Fibroblast of lung (primary cell): ENCODE data around the gene LMOD3. TPM values are rescaled to one million over a fixed set of nuclear protein-coding genes. Genes with fewer than 3 reads are reported as not detected.
A peak's percentile ranks its signal among the peaks of the same experiment; 100 is the strongest.

Source experiments
- DNase-seq, 2 donors: peaks; one replicate each; pipeline versions ENCODE4 v3.0.0 to v3.0.0-alpha.2; 2010; ENCODE audit warnings: low read depth in 2 of 2
- H2AFZ ChIP-seq: 2 replicates; pipeline ENCODE4 v1.5.1; 2012; ENCODE audit warnings: low read length, control low read depth, inconsistent platforms
- H3K27ac ChIP-seq: 2 replicates; pipeline ENCODE4 v1.5.1; 2011; ENCODE audit warnings: low read length, control low read depth; ENCODE audit not compliant: insufficient read depth
- H3K27me3 ChIP-seq: 2 replicates; pipeline ENCODE4 v1.5.1; 2011; ENCODE audit warnings: mild to moderate bottlenecking, low read length; ENCODE audit not compliant: control insufficient read depth, insufficient read depth
- H3K36me3 ChIP-seq: 2 replicates; pipeline ENCODE4 v1.5.1; 2011; ENCODE audit warnings: low read length; ENCODE audit not compliant: control insufficient read depth, insufficient read depth
- H3K4me1 ChIP-seq: 2 replicates; pipeline ENCODE4 v1.5.1; 2011; ENCODE audit warnings: low read length; ENCODE audit not compliant: control insufficient read depth, insufficient read depth; ENCODE audit errors: extremely low read depth
- H3K4me2 ChIP-seq: 2 replicates; pipeline ENCODE4 v1.5.1; 2011; ENCODE audit warnings: low read length, control low read depth; ENCODE audit not compliant: insufficient read depth; ENCODE audit errors: extremely low read depth
- H3K4me3 ChIP-seq, 4 experiments: fragments of 200-600 bp in 1 of 4; sonication (generic) in 1 of 4; replicated peaks in 1 of 4; 2 replicates each; pipeline ENCODE4 v1.5.1; 2011 to 2016; ENCODE audit warnings: low read length in 4 of 4, low read depth in 3 of 4, mild to moderate bottlenecking in 3 of 4, control low read depth in 2 of 4, inconsistent platforms in 1 of 4, mixed read lengths in 1 of 4; ENCODE audit not compliant: insufficient read depth in 1 of 4; ENCODE audit errors: control extremely low read depth in 1 of 4
- H3K79me2 ChIP-seq: 2 replicates; pipeline ENCODE4 v1.5.1; 2012; ENCODE audit warnings: mild to moderate bottlenecking, low read length, inconsistent platforms; ENCODE audit not compliant: control insufficient read depth, insufficient read depth
- H3K9ac ChIP-seq: 2 replicates; pipeline ENCODE4 v1.5.1; 2011; ENCODE audit warnings: mild to moderate bottlenecking, low read length, control low read depth; ENCODE audit not compliant: insufficient read depth
- H3K9me3 ChIP-seq: 2 replicates; pipeline ENCODE4 v1.5.1; 2012; ENCODE audit warnings: low read depth, low read length; ENCODE audit not compliant: control insufficient read depth, insufficient read depth
- H4K20me1 ChIP-seq: 2 replicates; pipeline ENCODE4 v1.5.1; 2011; ENCODE audit warnings: low read length; ENCODE audit not compliant: control insufficient read depth, insufficient read depth; ENCODE audit errors: extremely low read depth
- EZH2 ChIP-seq: IDR thresholded peaks from 2 replicates; pipeline ENCODE4 v1.5.1; 2012; ENCODE audit warnings: low read length, control low read depth, mild to moderate bottlenecking; ENCODE audit errors: missing control alignments
- polyA plus RNA-seq, 2 donors: library from polyadenylated mRNA; depleted of rRNA in 1 of 2; stranded (reverse) in 1 of 2; unstranded in 1 of 2; fragments of >200 nt; gene quantifications; 2 replicates each; pipeline ENCODE4 v1.2.1, GENCODE V29; 2011 to 2012; ENCODE audit warnings: missing spikeins in 1 of 2
- total RNA-seq: library from RNA; depleted of rRNA; stranded (reverse); fragments of >200 nt; gene quantifications from 2 replicates; pipeline ENCODE4 v1.2.1, GENCODE V29; 2014
- TF ChIP-seq, protein P1 (sequence below), 2 donors: IDR thresholded peaks in 1 of 2; conservative IDR thresholded peaks in 1 of 2; 1 replicate in 1 of 2; 2 replicates in 1 of 2; pipeline ENCODE4 v1.5.1; 2011 to 2012; ENCODE audit warnings: low read length in 2 of 2, control low read depth in 1 of 2, inconsistent platforms in 1 of 2, low read depth in 1 of 2, mild to moderate bottlenecking in 1 of 2

LMOD3 gene
- total and polyA plus RNA-seq, 2 donors (not counting 1 experiment from before 2014, with no cell fraction given): 0.20 to 4.0 TPM

DNA sequence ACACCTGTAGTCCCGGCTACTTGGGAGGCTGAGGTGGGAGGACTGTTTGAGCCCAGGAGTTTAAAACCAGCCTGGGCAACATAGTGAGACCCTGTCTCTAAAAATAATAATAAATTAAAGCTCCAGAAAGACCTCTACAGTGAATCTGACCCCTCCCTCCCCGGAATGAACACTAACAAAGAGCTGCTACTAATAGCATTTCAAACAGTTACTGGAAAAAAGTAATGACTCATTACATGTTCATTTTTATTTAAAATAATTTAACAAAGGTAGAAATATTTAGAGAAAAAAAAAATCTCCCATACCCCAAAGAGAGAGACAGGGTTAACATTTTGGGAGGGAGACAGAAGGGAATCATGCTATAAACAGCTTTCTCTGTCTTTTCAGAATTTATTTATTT lies 40.0 kb downstream of the LMOD3 start:
- no peak overlapping the region for H3K4me2 ChIP-seq
- H3K36me3 ChIP-seq: no peaks in the 10 kb centered on the region
- no peak overlapping the region for H2AFZ ChIP-seq
- H3K4me3 ChIP-seq: no peak overlapping the region
- no peak overlapping the region for H3K9ac ChIP-seq
- no peaks in the 10 kb centered on the region for H3K27me3 ChIP-seq
- H4K20me1 ChIP-seq: no peaks in the 10 kb centered on the region
- DNase-seq: peak in 1 of 2 donors; percentile 19
- no peaks in the 10 kb centered on the region for H3K9me3 ChIP-seq
- H3K27ac ChIP-seq: no peak overlapping the region
- peaks cover 29% of the 10 kb centered on the region for H3K4me1 ChIP-seq
- no peak for TF ChIP-seq EZH2
- TF ChIP-seq, protein P1, sequence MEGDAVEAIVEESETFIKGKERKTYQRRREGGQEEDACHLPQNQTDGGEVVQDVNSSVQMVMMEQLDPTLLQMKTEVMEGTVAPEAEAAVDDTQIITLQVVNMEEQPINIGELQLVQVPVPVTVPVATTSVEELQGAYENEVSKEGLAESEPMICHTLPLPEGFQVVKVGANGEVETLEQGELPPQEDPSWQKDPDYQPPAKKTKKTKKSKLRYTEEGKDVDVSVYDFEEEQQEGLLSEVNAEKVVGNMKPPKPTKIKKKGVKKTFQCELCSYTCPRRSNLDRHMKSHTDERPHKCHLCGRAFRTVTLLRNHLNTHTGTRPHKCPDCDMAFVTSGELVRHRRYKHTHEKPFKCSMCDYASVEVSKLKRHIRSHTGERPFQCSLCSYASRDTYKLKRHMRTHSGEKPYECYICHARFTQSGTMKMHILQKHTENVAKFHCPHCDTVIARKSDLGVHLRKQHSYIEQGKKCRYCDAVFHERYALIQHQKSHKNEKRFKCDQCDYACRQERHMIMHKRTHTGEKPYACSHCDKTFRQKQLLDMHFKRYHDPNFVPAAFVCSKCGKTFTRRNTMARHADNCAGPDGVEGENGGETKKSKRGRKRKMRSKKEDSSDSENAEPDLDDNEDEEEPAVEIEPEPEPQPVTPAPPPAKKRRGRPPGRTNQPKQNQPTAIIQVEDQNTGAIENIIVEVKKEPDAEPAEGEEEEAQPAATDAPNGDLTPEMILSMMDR (conservative IDR thresholded peaks at IDR 0.05 in 1 of 2, IDR thresholded peaks at IDR 0.05 in 1 of 2; ENCODE audit: low read depth in 1 of 2, low read length in 2 of 2): no peak
- peaks cover 40% of the 10 kb centered on the region for H3K79me2 ChIP-seq

DNA sequence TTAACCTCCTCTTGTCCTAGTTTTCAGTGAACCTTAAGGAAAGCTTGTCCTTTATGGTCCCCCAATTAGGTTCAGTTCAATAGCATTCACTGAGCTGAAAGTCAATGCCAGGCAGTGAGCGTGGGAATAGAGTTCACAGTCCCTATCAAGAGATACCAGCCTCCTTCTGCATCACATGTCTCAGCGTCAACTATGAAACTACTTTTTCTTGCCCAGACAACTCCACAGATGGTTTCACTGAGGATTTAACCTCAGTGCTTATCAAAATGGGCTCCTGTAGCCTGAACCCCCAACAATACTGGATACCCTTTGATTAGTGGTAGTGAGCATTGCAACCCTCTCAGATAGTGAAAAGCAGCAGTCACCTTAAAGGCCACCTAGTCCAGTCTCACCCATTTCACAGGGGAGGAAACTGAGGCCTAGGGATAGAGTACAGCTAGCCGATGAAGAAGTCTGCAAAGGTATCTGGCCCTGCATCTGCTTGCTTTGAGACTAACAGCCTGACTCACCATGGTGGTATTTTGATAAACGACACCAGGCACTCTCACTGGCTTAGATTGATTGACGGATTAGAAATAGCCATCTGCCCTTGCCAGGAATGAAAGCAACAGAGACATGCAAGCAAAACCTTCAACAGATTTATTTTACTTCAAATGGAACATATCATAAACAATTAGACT lies 40.7 kb downstream of the LMOD3 start:
- Histone ChIP-seq H3K9me3 (no peaks in the 10 kb centered on the region), H3K36me3 (no peaks in the 10 kb centered on the region), H3K4me1 (peaks cover 26% of the 10 kb centered on the region), H3K79me2 (peaks cover 39% of the 10 kb centered on the region), H3K4me2 (peak overlapping the region; percentile 57), H3K27ac (no peak overlapping the region), H2AFZ (no peak overlapping the region), H3K4me3 (no peak overlapping the region), H3K9ac (no peak overlapping the region), H4K20me1 (no peaks in the 10 kb centered on the region), H3K27me3 (no peaks in the 10 kb centered on the region)
- TF ChIP-seq EZH2: no peak
- TF ChIP-seq, protein P1 (conservative IDR thresholded peaks at IDR 0.05 in 1 of 2, IDR thresholded peaks at IDR 0.05 in 1 of 2; ENCODE audit: low read depth in 1 of 2, low read length in 2 of 2): no peak
- DNase-seq: peak in 1 of 2 donors; percentile 58

DNA sequence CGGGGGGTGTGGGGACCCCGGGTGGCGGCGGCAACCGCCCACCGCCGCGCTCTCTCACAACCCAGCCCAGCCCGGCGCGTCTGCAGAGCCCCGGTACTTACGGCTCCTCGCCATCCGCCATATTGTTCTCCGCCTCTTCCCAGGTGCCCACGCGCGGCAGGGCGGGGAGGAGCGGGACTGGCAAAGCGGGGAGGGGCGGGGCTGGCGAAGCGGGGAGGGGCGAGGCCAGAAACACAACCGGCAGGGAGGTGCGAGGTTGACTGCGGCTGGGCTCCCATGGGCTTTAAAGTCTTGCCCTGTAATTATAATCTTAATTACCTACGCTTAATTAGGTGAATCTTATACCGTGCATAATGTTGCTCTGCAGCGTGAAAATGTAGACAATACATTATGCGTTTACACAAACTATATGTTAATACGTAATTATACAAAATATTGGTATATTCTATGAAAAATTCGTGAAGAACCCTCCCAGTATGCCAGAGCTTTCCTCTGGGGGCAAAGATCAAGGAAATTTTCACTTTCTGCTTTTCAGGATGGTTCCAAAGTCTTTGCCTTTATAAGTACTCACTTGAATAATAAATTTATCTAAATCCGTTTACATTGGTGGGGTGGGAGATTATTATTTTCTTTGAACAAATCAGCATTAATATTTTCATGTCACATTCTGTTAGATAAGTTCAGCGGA lies 42.0 kb downstream of the LMOD3 start, which contains the start of gene UBA3:
TSS of gene UBA3 (minus strand) at position 133 of the 688 bp plus-strand sequence. CDS start at position 121, 12 bp downstream.
- no peak for TF ChIP-seq EZH2
- TF ChIP-seq, protein P1 (conservative IDR thresholded peaks at IDR 0.05 in 1 of 2, IDR thresholded peaks at IDR 0.05 in 1 of 2; ENCODE audit: low read depth in 1 of 2, low read length in 2 of 2): no peak
- Histone ChIP-seq H3K9me3 (no peaks in the 10 kb centered on the region), H3K4me2 (peak within 1 kb of the TSS; percentile 82), H3K27ac (peak within 1 kb of the TSS; percentile 54), H3K79me2 (peaks cover 33% of the 10 kb centered on the region), H3K4me1 (peaks cover 25% of the 10 kb centered on the region), H2AFZ (no peak within 1 kb of the TSS), H3K27me3 (no peaks in the 10 kb centered on the region), H4K20me1 (no peaks in the 10 kb centered on the region), H3K4me3 (peak within 1 kb of the TSS; percentile 67 to 90 (median 76)), H3K36me3 (no peaks in the 10 kb centered on the region), H3K9ac (peak within 1 kb of the TSS; percentile 72)
- peak; percentile 80 to 83 for DNase-seq
